Tibial artery (tissue), 4 donors: ENCODE results near the gene LCLAT1.

ENCODE experiments used
- DNase-seq, 2 donors: peaks; one replicate each; pipeline ENCODE4 v3.0.0-alpha.2; 2019
- H3K27ac ChIP-seq, 2 donors: fragments of 200-600 bp; sonication (generic) in 1 of 2; 1 replicate in 1 of 2; 2 replicates in 1 of 2; pipeline ENCODE4 v1.5.1; 2018 to 2019; ENCODE audit warnings: mild to moderate bottlenecking in 1 of 2
- H3K27me3 ChIP-seq, 2 donors: fragments of 200-600 bp; sonication (generic) in 1 of 2; one replicate each; pipeline versions ENCODE4 v1.5.1 to v1.6.0; 2016 to 2019
- H3K36me3 ChIP-seq, 3 donors: fragments of 200-600 bp; sonication (generic) in 2 of 3; one replicate each; pipeline ENCODE4 v1.5.1; 2016 to 2019; ENCODE audit warnings: mild to moderate bottlenecking in 2 of 3
- H3K4me1 ChIP-seq, 4 donors: fragments of 200-600 bp; sonication (generic) in 2 of 4; 1 replicate in 3 of 4; 2 replicates in 1 of 4; pipeline ENCODE4 v1.5.1; 2016 to 2019
- H3K4me3 ChIP-seq, 2 donors: fragments of 200-600 bp; sonication (generic) in 1 of 2; 1 replicate in 1 of 2; 2 replicates in 1 of 2; pipeline ENCODE4 v1.5.1; 2018 to 2019; ENCODE audit warnings: mild to moderate bottlenecking in 2 of 2
- H3K9me3 ChIP-seq, 3 donors: fragments of 200-600 bp; sonication (generic) in 1 of 3; one replicate each; pipeline ENCODE4 v1.5.1; 2016 to 2019
- intact Hi-C: fragments of 100-400 bp; cut with DNase I; formaldehyde crosslinking; loops from one replicate; pipeline ENCODE4 v1.15.0; 2023; ENCODE audit warnings: low total_unique reads
- TF ChIP-seq, protein P1 (sequence below), 2 experiments: fragments of 200-600 bp in 1 of 2; fragments of 450-650 bp in 1 of 2; IDR thresholded peaks; one replicate each; pipeline ENCODE4 v1.5.1; 2017 to 2019; ENCODE audit warnings: antibody characterized with exemption in 2 of 2, mild to moderate bottlenecking in 1 of 2, moderate library complexity in 1 of 2

Gene LCLAT1

DNA sequence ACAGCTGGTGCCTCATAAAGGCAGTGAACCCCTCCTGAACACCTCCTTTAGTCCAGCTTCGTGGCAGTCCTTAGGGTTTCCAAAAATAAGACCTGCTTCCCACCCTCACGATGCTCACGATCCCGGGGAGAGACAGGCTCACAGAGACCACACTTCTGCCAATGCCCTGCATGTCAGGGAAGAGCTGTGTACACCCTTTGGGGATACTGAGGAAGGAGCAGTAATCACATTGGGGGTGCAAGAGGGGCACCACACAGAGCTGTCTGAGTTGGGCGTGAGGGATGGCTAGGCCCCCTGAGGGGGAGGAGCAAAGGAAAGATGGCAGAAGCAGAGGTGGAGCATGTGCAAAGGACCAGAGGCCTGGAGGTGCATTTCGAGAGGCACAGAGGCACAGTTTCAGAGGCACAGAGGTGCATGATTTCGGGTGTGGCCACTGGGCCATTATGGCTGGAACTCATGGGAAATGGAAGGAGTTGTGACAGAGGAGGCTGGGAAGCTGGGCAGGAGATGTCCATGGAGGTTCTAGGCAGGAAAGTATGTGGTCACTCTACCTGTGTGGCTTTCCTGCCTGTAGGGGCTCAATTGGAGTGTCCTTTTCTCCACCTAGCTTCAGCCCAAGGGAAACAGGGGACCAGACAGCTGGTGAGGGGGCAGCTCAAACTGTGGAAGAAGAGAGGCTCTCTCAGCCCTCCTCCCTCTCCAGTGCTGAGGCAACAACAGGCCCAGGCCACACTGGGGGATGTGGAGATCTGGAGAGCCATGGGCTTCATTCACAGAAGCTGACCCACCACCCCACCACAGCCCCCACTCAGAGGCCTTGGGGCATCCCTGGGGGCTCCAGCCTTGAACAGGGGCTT, 244.3 kb downstream of the LCLAT1 start:
- peak overlapping the region; percentile 87 to 95 for H3K27ac ChIP-seq
- TF ChIP-seq, protein P1, sequence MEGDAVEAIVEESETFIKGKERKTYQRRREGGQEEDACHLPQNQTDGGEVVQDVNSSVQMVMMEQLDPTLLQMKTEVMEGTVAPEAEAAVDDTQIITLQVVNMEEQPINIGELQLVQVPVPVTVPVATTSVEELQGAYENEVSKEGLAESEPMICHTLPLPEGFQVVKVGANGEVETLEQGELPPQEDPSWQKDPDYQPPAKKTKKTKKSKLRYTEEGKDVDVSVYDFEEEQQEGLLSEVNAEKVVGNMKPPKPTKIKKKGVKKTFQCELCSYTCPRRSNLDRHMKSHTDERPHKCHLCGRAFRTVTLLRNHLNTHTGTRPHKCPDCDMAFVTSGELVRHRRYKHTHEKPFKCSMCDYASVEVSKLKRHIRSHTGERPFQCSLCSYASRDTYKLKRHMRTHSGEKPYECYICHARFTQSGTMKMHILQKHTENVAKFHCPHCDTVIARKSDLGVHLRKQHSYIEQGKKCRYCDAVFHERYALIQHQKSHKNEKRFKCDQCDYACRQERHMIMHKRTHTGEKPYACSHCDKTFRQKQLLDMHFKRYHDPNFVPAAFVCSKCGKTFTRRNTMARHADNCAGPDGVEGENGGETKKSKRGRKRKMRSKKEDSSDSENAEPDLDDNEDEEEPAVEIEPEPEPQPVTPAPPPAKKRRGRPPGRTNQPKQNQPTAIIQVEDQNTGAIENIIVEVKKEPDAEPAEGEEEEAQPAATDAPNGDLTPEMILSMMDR (IDR thresholded peaks at IDR 0.05), result no peak
- no peaks in the 10 kb centered on the region for H3K27me3 ChIP-seq
- no peaks in the 10 kb centered on the region for H3K9me3 ChIP-seq
- intact Hi-C loops, result loop anchor here (10.0 kb wide), 1 partner anchor 107 kb away; no protein-coding TSS in a partner anchor
- DNase-seq, result no peak
- no peak overlapping the region for H3K4me3 ChIP-seq
- H3K4me1 ChIP-seq, result peaks cover 0 to 93% (median 61%) of the 10 kb centered on the region in 4 donors
- H3K36me3 ChIP-seq, result no peaks in the 10 kb centered on the region

DNA sequence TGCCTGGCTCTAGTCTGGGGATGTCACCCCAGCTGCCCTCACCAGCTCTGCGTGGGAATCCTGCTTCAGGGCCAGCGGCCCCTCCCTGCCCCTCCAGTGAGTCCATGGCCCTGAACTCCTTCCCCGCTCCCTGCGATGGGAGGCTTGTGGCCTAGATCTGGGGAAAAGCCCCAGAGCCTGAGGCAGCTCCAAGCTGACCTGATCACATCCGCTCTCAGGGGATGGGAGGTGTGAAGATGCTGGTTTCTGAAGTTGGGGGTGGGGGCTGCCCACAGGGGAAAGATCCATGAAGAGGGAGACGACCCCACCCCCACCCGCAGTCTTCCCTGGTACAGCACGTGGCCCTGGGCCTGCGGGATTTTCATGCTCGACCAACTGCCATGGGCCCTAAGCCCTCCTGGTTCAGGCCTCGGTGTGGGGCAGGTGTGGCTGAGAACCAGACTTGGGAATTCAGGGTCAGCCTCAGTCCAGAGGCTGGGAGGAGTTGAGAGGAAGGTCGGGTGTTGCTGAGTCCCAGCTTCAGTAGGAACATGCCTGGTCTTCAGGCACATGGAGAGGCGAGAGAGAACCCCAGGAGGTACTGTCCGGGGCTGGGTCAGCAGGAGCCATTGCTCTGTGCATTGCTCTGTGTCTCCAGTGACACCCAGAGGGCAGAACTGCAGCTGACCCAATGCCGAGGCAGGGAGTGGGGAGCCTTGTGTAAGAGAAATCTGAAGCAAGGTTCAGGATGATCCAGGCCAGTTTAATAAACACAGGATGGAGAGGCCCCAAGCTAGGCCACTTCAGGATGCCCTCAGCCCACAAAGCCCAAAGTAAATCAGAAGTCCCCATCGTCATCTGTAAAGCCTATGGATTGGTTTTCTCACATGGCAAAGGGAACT, 245.1 kb downstream of the LCLAT1 start:
- intact Hi-C loops, result loop anchor here (10.0 kb wide), 1 partner anchor 107 kb away; no protein-coding TSS in a partner anchor
- H3K4me3 ChIP-seq, result no peak overlapping the region
- no peaks in the 10 kb centered on the region for H3K36me3 ChIP-seq
- H3K27me3 ChIP-seq, result no peaks in the 10 kb centered on the region
- TF ChIP-seq, protein P1 (IDR thresholded peaks at IDR 0.05), result peak in 1 of 2 experiments; percentile 8
- DNase-seq, result peak in 1 of 2 donors; percentile 66
- H3K9me3 ChIP-seq, result no peaks in the 10 kb centered on the region
- peaks cover 0 to 85% (median 57%) of the 10 kb centered on the region in 4 donors for H3K4me1 ChIP-seq
- H3K27ac ChIP-seq, result peak overlapping the region; percentile 87 to 95

GRCh38 chr2:30692829-30693275, 245.8 kb downstream of the LCLAT1 start:
- TF ChIP-seq, protein P1 (IDR thresholded peaks at IDR 0.05), result no peak
- no peaks in the 10 kb centered on the region for H3K27me3 ChIP-seq
- H3K36me3 ChIP-seq, result no peaks in the 10 kb centered on the region
- DNase-seq, result peak in 1 of 2 donors; percentile 70
- no peaks in the 10 kb centered on the region for H3K9me3 ChIP-seq
- intact Hi-C loops, result loop anchor here (10.0 kb wide), 1 partner anchor 108 kb away; no protein-coding TSS in a partner anchor
- peak overlapping the region; percentile 87 to 95 for H3K27ac ChIP-seq
- H3K4me3 ChIP-seq, result no peak overlapping the region
- H3K4me1 ChIP-seq, result peaks cover 0 to 78% (median 54%) of the 10 kb centered on the region in 4 donors
